ENCODE measurements around the gene GRWD1.
A peak's percentile ranks its signal among the peaks of the same experiment; 100 is the strongest.

The GRWD1 gene

GRCh38 chr19:48461982-48462655 is 16.3 kb downstream of the GRWD1 start:
- Histone ChIP-seq H3K36me3 (ENCODE audit: low read depth) (peaks cover 12% of the 10 kb centered on the region), H3K4me1 (ENCODE audit: insufficient read depth, poor library complexity, severe bottlenecking) (no peaks in the 10 kb centered on the region), H3K4me3 (ENCODE audit: severe bottlenecking) (no peak overlapping the region), H3K9me3 (ENCODE audit: severe bottlenecking) (no peaks in the 10 kb centered on the region), H3K27ac (ENCODE audit: poor library complexity, severe bottlenecking) (no peak overlapping the region), H3K27me3 (ENCODE audit: insufficient read depth, poor library complexity, severe bottlenecking) (no peaks in the 10 kb centered on the region)
- DNase-seq (ENCODE audit: low spot score) (no peak), ATAC-seq (ENCODE audit: low read depth) (peak; percentile 28; the same call in 1 of the 3 replicates)
- TF ChIP-seq, protein P1, sequence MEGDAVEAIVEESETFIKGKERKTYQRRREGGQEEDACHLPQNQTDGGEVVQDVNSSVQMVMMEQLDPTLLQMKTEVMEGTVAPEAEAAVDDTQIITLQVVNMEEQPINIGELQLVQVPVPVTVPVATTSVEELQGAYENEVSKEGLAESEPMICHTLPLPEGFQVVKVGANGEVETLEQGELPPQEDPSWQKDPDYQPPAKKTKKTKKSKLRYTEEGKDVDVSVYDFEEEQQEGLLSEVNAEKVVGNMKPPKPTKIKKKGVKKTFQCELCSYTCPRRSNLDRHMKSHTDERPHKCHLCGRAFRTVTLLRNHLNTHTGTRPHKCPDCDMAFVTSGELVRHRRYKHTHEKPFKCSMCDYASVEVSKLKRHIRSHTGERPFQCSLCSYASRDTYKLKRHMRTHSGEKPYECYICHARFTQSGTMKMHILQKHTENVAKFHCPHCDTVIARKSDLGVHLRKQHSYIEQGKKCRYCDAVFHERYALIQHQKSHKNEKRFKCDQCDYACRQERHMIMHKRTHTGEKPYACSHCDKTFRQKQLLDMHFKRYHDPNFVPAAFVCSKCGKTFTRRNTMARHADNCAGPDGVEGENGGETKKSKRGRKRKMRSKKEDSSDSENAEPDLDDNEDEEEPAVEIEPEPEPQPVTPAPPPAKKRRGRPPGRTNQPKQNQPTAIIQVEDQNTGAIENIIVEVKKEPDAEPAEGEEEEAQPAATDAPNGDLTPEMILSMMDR (IDR thresholded peaks at IDR 0.05; ENCODE audit: poor library complexity, severe bottlenecking), result no peak

- H3K27me3 ChIP-seq (ENCODE audit: insufficient read depth, poor library complexity, severe bottlenecking), result no peaks in the 10 kb centered on the region
- no peaks in the 10 kb centered on the region for H3K4me1 ChIP-seq (ENCODE audit: insufficient read depth, poor library complexity, severe bottlenecking)
- H3K36me3 ChIP-seq (ENCODE audit: low read depth), result peaks cover 9% of the 10 kb centered on the region
- TF ChIP-seq, protein P1 (IDR thresholded peaks at IDR 0.05; ENCODE audit: poor library complexity, severe bottlenecking), result no peak
- H3K9me3 ChIP-seq (ENCODE audit: severe bottlenecking), result no peaks in the 10 kb centered on the region
- DNase-seq (ENCODE audit: low spot score), result no peak
- no peak overlapping the region for H3K27ac ChIP-seq (ENCODE audit: poor library complexity, severe bottlenecking)
- H3K4me3 ChIP-seq (ENCODE audit: severe bottlenecking), result no peak overlapping the region
- ATAC-seq (ENCODE audit: low read depth), result no peak
Observed at GRCh38 chr19:48465215-48465614, 19.4 kb downstream of the GRWD1 start.

GRCh38 chr19:48466561-48467325 is 21.0 kb downstream of the GRWD1 start:
- TF ChIP-seq, protein P1 (IDR thresholded peaks at IDR 0.05; ENCODE audit: poor library complexity, severe bottlenecking), result no peak
- H3K4me1 ChIP-seq (ENCODE audit: insufficient read depth, poor library complexity, severe bottlenecking), result no peaks in the 10 kb centered on the region
- no peaks in the 10 kb centered on the region for H3K9me3 ChIP-seq (ENCODE audit: severe bottlenecking)
- H3K27me3 ChIP-seq (ENCODE audit: insufficient read depth, poor library complexity, severe bottlenecking), result no peaks in the 10 kb centered on the region
- ATAC-seq (ENCODE audit: low read depth), result no peak
- peaks cover 21% of the 10 kb centered on the region for H3K36me3 ChIP-seq (ENCODE audit: low read depth)
- H3K27ac ChIP-seq (ENCODE audit: poor library complexity, severe bottlenecking), result no peak overlapping the region
- no peak for DNase-seq (ENCODE audit: low spot score)
- H3K4me3 ChIP-seq (ENCODE audit: severe bottlenecking), result no peak overlapping the region

- Histone ChIP-seq H3K27me3 (ENCODE audit: insufficient read depth, poor library complexity, severe bottlenecking) (no peaks in the 10 kb centered on the region), H3K27ac (ENCODE audit: poor library complexity, severe bottlenecking) (peak overlapping the region; percentile 79), H3K4me3 (ENCODE audit: severe bottlenecking) (peak overlapping the region; percentile 85), H3K36me3 (ENCODE audit: low read depth) (peaks cover 34% of the 10 kb centered on the region), H3K9me3 (ENCODE audit: severe bottlenecking) (no peaks in the 10 kb centered on the region), H3K4me1 (ENCODE audit: insufficient read depth, poor library complexity, severe bottlenecking) (no peaks in the 10 kb centered on the region)
- TF ChIP-seq, protein P1 (IDR thresholded peaks at IDR 0.05; ENCODE audit: poor library complexity, severe bottlenecking), result no peak
- ATAC-seq (ENCODE audit: low read depth), result peak; percentile 92
- DNase-seq (ENCODE audit: low spot score), result peak; percentile 99
Observed at GRCh38 chr19:48468772-48469288, 23.0 kb downstream of the GRWD1 start.
